GM18517 (cell line): Measurements from ENCODE around the gene MLLT1.
A peak's percentile ranks its signal among the peaks of the same experiment; 100 is the strongest.

Experiments used
- ATAC-seq: cut with Tn5 transposase; IDR thresholded peaks from one replicate; pipeline ENCODE4 v1.9.1; 2021; ENCODE audit warnings: mild to moderate bottlenecking, moderate library complexity; ENCODE audit not compliant: unreplicated experiment

The MLLT1 gene

GRCh38 chr19:6212403-6213265 lies 67.1 kb downstream of the MLLT1 start:
- no peak for ATAC-seq

GRCh38 chr19:6211632-6212402 lies 68.0 kb downstream of the MLLT1 start:
- no peak for ATAC-seq

DNA sequence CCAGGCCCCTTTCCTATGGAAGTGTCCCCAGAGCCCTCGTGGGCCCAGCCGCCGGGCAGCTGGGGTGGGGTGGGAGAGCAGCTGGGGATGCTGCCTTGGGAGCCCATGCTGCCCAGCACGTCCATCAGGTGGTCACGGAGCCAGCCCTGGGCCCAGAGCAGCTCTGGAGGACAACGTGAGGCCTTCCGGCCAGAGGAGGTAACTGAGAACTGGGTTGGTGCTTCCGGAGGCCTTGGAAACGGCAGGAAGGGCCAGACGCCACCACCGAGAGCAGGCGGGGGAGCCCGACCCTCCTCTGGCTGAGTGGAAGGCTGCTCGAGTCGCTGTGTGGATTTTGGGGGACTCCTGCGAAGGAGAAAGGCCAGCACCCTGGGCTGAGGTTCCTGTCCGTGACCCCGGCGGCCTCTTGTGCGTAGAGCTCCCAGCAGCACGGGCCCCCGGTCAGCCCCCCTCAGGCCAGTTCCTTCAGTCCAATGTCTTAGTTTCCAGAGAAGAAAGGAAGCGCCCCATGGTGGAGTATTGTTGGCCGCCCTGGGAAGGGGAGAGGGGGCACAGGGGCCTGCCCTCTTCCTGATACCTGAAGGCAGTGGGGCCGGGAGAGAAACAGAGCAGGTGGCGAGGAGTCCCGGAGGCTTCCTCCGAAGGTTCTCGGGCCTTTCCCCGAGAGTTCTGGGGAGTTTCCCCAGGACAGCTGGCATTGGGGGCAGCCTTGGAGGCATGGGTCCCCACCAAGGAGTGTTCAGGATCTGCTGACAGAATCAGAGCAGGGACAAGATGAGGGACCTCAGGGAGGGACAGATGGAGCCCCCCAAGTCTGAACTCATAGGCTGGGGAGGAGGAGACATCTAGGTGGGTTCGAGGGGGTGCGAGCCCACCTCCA lies 68.8 kb downstream of the MLLT1 start:
- ATAC-seq: no peak

- no peak for ATAC-seq
Measured at GRCh38 chr19:6210091-6210490, 69.7 kb downstream of the MLLT1 start.

GRCh38 chr19:6209680-6210079 lies 70.1 kb downstream of the MLLT1 start:
- ATAC-seq: no peak

DNA sequence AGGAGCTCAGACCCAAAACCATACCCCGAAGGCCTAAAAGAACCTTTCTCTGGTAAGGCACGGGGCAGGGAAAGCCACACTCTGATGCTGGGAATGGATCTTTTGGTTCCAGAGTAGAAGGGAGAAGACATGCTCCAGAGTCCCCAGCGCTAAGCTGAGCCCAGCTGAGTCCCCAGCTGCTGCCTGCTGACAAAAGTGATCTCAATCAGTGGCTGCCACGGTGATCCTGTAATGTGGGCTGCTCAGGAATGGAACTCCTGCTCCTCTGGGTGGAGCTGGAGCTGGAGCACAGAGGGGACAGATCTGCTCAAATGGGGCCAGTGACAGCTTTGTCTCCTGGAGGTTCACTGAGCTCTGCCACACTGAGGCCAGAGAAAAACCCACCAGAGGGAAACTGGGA lies 70.5 kb downstream of the MLLT1 start:
- ATAC-seq: no peak

DNA sequence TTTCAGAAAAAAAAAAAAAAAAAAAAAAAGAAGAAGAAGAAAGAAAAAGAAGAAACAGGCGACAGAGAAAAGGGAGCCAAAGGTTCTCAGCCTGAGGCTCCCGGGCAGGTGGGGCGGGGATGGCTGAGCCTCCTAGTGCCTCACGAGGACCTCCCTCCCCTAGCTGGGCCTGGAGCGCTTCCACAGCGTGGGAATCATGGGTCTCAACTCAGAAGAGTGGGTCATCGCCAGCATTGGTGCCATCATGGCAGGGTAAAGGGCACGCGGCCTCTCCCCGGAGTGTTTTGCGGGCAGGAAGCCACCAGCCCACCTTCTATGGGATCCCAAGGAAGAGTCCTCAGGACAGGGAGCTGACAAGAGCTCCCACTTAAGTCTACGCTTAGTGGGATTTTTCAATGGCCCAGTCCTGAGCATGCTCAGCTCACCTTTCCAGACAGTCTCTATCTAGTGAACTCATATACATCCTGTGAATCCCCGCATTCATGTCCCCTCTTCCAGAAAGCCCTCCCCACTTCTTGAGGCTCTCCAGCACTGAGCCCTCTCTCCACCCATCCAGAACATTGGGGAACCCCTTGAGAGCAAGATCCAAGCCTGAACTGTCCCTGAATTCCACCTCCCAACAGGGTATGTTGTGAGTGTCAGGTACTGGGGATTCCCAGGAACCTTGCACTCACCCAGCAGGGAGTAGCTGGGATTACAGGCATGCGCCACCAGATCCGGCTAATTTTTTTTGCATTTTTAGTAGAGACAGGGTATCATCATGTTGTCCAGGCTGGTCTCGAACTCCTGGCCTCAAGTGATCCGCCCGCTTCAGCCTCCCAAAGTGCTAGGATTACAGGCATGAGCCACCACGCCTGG lies 74.7 kb downstream of the MLLT1 start:
- ATAC-seq: no peak

DNA sequence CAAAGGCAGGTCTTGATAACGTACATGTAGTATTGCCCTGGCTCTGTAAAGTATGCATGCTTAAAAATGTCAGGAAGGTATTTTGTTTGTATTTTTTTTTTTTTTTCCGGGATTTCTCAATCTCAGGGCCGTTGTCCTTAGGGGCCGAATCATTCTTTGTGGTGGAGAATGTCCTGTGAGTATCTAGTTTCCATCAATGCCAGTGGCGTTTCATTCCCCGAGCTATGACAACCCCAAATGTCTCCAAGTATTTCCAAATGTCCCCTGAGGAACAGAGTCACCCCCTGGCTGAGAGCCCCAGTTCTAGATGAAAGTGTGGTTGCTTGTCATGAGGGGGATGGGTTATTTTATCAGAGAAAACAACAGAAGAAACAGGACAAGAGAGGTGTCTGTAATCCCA lies 75.6 kb downstream of the MLLT1 start:
- no peak for ATAC-seq

DNA sequence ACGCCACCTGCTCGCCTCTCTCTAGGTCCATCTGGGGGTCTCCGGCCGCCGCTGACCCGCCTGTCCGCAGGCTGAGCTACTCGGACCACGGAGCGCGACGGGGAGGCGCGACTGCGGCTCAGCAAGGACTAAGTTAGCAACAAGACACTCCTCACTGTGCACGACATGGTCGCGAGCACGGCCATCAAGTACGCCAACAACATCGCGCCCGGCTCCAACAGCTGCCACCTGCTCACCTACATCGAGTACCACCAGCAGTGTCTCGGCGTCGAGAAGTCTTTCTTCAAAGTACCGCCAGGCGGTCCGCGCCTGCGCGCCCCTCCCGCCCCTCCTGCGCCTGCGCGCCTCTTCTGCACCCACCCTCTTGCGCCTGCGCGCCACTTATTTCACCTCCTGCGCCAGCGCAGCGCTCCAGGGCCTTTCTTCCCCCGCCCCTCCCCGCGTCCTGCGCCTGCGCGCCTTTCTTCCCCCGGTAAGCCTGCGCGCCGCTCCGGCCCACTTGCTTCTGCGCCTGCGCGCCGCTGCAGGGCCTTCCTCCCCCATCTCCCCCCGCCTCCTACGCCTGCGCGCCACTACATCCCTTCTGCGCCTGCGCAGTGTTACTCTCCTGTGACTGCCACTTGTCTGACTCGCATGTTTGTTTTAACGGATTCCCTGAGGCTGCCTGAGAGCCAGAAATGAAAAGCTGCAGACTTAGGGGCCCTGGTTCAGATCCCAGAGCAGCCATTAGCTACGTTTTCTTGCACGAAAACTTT lies 80.4 kb downstream of the MLLT1 start:
- peak; percentile 69 for ATAC-seq

- ATAC-seq: peak; percentile 25
Measured at GRCh38 chr19:6198896-6199239, 80.9 kb downstream of the MLLT1 start.

DNA sequence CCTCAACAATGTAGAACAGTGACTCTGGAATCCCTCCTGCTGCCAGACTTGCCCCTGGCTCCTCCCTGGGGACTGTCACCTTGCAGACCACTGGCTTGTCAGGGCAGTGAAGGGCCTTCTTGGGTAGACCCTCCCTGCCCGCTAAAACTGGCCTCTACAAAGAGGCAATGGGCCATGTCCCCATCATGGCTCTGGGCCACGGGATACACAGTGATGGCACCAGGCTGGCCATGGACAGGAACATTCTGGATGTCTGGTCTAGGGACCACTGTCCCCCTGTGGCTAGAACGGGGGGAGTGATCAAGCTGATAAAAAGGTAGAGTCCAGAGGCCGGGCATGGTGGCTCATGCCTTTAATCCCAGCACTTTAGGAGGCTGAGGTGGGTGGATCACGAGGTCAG lies 83.4 kb downstream of the MLLT1 start:
- ATAC-seq: no peak

- ATAC-seq: no peak
Measured at GRCh38 chr19:6188811-6189210, 91.0 kb downstream of the MLLT1 start.

DNA sequence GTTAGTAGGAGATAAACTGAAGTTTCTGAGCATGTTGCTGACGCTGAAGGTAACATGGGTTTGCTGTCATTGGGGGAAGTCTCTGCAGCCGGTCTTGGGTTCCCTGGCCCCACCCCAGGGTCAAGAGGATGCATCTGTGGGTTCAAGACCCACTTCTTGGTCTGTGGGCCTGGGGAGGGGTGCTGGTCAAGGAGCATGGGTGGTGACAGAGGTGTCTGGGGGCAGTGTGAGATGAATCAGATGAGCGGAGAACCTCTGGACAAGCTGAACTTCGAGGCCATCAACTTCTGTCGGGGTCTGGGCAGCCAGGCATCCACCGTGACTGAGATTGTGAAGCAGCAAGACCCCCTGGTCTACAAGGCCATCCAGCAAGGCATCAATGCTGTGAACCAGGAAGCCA lies 92.4 kb downstream of the MLLT1 start:
- ATAC-seq: no peak

DNA sequence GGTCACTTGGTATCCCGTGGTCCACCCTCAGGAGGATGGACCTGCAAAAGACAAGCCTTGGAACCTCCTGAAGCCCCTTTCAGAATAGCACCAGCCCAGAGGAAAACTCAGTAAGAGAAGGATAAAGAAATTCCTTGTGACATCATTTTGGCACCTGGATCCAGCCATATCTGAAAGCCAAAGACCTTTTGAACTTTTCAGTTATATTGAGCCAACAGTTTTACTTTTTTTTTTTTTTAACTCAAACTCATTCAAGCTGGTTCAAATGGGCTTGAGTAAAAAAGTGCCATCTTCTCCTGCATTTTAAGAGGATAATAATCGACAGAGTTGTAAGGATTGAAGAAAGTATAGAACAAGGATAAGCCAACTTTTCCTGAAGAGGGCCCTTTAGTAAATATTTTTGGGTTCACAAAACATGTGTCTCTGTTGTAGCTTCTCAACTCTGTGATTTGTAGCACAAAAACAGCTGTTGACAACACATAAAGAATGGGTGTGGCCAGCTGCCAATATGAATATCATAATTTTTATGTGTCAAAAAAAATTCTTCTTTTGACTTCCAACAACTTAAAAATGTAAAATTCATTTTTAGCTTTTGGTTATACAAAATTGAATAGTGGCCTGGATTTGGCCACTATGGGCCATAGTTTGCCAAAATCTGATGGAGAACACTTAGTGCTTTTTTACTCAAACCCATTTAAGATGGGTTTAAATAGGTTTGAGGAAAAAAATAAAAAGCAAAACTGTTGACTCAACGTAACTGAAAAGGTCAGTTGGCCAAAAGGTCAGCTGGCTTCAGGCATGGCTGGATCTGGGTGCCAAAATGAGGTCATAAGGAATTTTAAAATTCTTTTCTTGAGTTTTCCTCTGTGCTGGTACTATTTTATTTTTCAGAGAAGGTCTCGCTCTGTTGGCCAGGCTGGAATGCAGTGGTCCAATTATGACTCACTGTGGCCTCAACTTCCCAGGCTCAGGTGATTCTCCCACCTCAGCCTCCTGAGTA lies 93.6 kb downstream of the MLLT1 start:
- ATAC-seq: no peak

GRCh38 chr19:6185093-6185834 lies 94.5 kb downstream of the MLLT1 start:
- ATAC-seq: no peak

DNA sequence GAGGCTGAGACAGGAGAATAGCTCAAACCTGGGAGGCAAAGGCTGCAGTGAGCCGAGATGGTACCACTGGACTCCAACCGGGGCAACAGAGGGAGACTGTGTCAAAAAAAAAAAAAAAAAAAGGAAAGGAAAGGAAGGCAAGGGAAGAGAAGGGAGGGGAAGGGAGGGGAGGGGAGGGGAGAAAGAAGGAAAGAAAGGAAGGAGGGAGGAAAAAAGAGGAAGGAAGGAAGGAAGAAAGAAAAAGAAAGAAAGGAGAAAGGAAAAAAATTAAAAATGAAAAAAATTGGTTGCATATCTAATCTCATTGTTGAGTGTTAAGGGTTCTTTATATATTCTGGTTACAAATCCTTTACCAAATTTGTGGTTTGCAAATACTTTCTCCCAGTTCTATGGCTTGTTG lies 98.7 kb downstream of the MLLT1 start:
- ATAC-seq: no peak

- no peak for ATAC-seq
Measured at GRCh38 chr19:6173190-6173589, 106.6 kb downstream of the MLLT1 start.
